ENCODE results near the gene ARFRP1.
A peak's percentile ranks its signal among the peaks of the same experiment; 100 is the strongest.
"Not testable (repeated sequence)": the region's sequence is repeated elsewhere in the genome, so short reads cannot be mapped to it uniquely, and the experiment has no call there.

Gene ARFRP1

GRCh38 chr20:63655249-63655648 is 52.5 kb downstream of the ARFRP1 start:
- DNase-seq (ENCODE audit: low read depth in 2 of 2), result no peak

- no peak for DNase-seq (ENCODE audit: low read depth in 2 of 2)
Observed at GRCh38 chr20:63653974-63654668, 53.7 kb downstream of the ARFRP1 start.

- peak; percentile 60 to 63 for DNase-seq (ENCODE audit: low read depth in 2 of 2)
Observed at GRCh38 chr20:63653041-63653973, 54.5 kb downstream of the ARFRP1 start, which contains the start of gene STMN3. STMN3 (minus strand) TSS chr20:63653424; CDS start chr20:63653345, 79 bp downstream.

GRCh38 chr20:63652192-63652980 is 55.4 kb downstream of the ARFRP1 start:
- no peak for DNase-seq (ENCODE audit: low read depth in 2 of 2)

- no peak for DNase-seq (ENCODE audit: low read depth in 2 of 2)
Observed at GRCh38 chr20:63651942-63652191, 55.9 kb downstream of the ARFRP1 start.

GRCh38 chr20:63650486-63650885 is 57.3 kb downstream of the ARFRP1 start:
- not testable (repeated sequence) for DNase-seq (ENCODE audit: low read depth in 2 of 2)

GRCh38 chr20:63648895-63649589 is 58.7 kb downstream of the ARFRP1 start:
- DNase-seq (ENCODE audit: low read depth in 2 of 2), result no peak

All from stimulated activated CD8-positive, alpha-beta memory T cell treated with anti-CD3 and anti-CD28 coated beads, Interleukin-2, amount 100 ng/mL, for 48 hours (primary cell).